HCT116 (cell line): ENCODE measurements around the gene CNN2.

Experiments used
- ATF3 ChIP-seq: IDR thresholded peaks from 2 replicates; pipeline ENCODE4 v1.6.1; 2012
- CBX3 ChIP-seq: IDR thresholded peaks from 2 replicates; pipeline ENCODE4 v1.6.1; 2012; ENCODE audit warnings: low read depth
- CEBPB ChIP-seq: IDR thresholded peaks from 2 replicates; pipeline ENCODE4 v1.6.1; 2012; ENCODE audit warnings: low read depth
- EZH2 ChIP-seq: fragments of 200-600 bp; sonication (generic); IDR thresholded peaks from 2 replicates; pipeline ENCODE4 v1.6.1; 2017; ENCODE audit warnings: antibody characterized with exemption, mixed run types
- EZH2phosphoT487 ChIP-seq: fragments of 200-600 bp; IDR thresholded peaks from 2 replicates; pipeline ENCODE4 v1.6.1; 2018; ENCODE audit warnings: antibody characterized with exemption, borderline replicate concordance
- JUND ChIP-seq: IDR thresholded peaks from 2 replicates; pipeline ENCODE4 v1.6.1; 2012
- MAX ChIP-seq: IDR thresholded peaks from 2 replicates; pipeline ENCODE4 v1.6.1; 2012
- POLR2A ChIP-seq: IDR thresholded peaks from 2 replicates; pipeline ENCODE4 v1.7.0; 2011; ENCODE audit warnings: borderline replicate concordance; ENCODE audit not compliant: insufficient read depth, insufficient read length; ENCODE audit errors: extremely low read depth
- POLR2AphosphoS5 ChIP-seq: IDR thresholded peaks from 2 replicates; pipeline ENCODE4 v1.6.1; 2011; ENCODE audit warnings: mild to moderate bottlenecking, low read depth, low read length, moderate library complexity
- RAD21 ChIP-seq: IDR thresholded peaks from 2 replicates; pipeline ENCODE4 v1.6.1; 2012; ENCODE audit warnings: low read depth, mild to moderate bottlenecking
- TCF7L2 ChIP-seq: IDR thresholded peaks from 2 replicates; pipeline ENCODE4 v1.7.0; 2011; ENCODE audit warnings: borderline replicate concordance, inconsistent platforms; ENCODE audit not compliant: insufficient read depth, insufficient read length; ENCODE audit errors: extremely low read depth
- ZFX ChIP-seq: fragments of 450-650 bp; IDR thresholded peaks from 2 replicates; pipeline ENCODE4 v1.6.1; 2017
- TF ChIP-seq, protein P1 (sequence below), 3 experiments: fragments of 200-600 bp in 1 of 3; sonication (generic) in 1 of 3; IDR thresholded peaks in 2 of 3; conservative IDR thresholded peaks in 1 of 3; 2 replicates each; pipeline ENCODE4 v1.5.1; 2012 to 2017; ENCODE audit warnings: low read depth in 2 of 3, low read length in 2 of 3, antibody characterized with exemption in 1 of 3, borderline replicate concordance in 1 of 3, control low read depth in 1 of 3, mild to moderate bottlenecking in 1 of 3, mixed read lengths in 1 of 3, mixed run types in 1 of 3, moderate library complexity in 1 of 3; ENCODE audit not compliant: insufficient read depth in 1 of 3
- TF ChIP-seq, protein P2 (sequence below): IDR thresholded peaks from 2 replicates; pipeline ENCODE4 v1.6.1; 2012; ENCODE audit warnings: low read depth

- TF ChIP-seq JUND (no peak), EZH2 (no peak), ZFX (no peak), EZH2phosphoT487 (no peak), TCF7L2 (no peak), CEBPB (no peak), MAX (no peak), POLR2A (no peak), RAD21 (no peak), POLR2AphosphoS5 (no peak), CBX3 (no peak), ATF3 (no peak)
- TF ChIP-seq, protein P1, sequence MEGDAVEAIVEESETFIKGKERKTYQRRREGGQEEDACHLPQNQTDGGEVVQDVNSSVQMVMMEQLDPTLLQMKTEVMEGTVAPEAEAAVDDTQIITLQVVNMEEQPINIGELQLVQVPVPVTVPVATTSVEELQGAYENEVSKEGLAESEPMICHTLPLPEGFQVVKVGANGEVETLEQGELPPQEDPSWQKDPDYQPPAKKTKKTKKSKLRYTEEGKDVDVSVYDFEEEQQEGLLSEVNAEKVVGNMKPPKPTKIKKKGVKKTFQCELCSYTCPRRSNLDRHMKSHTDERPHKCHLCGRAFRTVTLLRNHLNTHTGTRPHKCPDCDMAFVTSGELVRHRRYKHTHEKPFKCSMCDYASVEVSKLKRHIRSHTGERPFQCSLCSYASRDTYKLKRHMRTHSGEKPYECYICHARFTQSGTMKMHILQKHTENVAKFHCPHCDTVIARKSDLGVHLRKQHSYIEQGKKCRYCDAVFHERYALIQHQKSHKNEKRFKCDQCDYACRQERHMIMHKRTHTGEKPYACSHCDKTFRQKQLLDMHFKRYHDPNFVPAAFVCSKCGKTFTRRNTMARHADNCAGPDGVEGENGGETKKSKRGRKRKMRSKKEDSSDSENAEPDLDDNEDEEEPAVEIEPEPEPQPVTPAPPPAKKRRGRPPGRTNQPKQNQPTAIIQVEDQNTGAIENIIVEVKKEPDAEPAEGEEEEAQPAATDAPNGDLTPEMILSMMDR (IDR thresholded peaks at IDR 0.05 in 2 of 3, conservative IDR thresholded peaks at IDR 0.05 in 1 of 3; ENCODE audit: borderline replicate concordance in 1 of 3, insufficient read depth in 1 of 3, low read depth in 2 of 3, low read length in 2 of 3): no peak
- TF ChIP-seq, protein P2, sequence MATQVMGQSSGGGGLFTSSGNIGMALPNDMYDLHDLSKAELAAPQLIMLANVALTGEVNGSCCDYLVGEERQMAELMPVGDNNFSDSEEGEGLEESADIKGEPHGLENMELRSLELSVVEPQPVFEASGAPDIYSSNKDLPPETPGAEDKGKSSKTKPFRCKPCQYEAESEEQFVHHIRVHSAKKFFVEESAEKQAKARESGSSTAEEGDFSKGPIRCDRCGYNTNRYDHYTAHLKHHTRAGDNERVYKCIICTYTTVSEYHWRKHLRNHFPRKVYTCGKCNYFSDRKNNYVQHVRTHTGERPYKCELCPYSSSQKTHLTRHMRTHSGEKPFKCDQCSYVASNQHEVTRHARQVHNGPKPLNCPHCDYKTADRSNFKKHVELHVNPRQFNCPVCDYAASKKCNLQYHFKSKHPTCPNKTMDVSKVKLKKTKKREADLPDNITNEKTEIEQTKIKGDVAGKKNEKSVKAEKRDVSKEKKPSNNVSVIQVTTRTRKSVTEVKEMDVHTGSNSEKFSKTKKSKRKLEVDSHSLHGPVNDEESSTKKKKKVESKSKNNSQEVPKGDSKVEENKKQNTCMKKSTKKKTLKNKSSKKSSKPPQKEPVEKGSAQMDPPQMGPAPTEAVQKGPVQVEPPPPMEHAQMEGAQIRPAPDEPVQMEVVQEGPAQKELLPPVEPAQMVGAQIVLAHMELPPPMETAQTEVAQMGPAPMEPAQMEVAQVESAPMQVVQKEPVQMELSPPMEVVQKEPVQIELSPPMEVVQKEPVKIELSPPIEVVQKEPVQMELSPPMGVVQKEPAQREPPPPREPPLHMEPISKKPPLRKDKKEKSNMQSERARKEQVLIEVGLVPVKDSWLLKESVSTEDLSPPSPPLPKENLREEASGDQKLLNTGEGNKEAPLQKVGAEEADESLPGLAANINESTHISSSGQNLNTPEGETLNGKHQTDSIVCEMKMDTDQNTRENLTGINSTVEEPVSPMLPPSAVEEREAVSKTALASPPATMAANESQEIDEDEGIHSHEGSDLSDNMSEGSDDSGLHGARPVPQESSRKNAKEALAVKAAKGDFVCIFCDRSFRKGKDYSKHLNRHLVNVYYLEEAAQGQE: no peak
Observed at GRCh38 chr19:998064-998463, 28.3 kb upstream of the CNN2 start.
